ENCODE measurements around the gene USP9X. TPM values are rescaled to one million over a fixed set of nuclear protein-coding genes. Genes with fewer than 3 reads are reported as not detected.
"Not testable (repeated sequence)": the region's sequence is repeated elsewhere in the genome, so short reads cannot be mapped to it uniquely, and the experiment has no call there.

USP9X gene
- polyA plus RNA-seq, 3 donors: 8.9 to 23.7 (median 11.4) TPM

GRCh38 chrX:41110801-41111625, 25.8 kb downstream of the USP9X start:
- no peak overlapping the region for H3K27ac ChIP-seq (ENCODE audit: low read depth, low read length)
- 49 to 67% (median 52%) methylated on average over 7 of the region's 7 CpGs for WGBS, 3 donors

GRCh38 chrX:41115104-41115425, 29.8 kb downstream of the USP9X start:
- not testable (repeated sequence) for H3K27ac ChIP-seq (ENCODE audit: low read depth, low read length)
- 0 to 4% (median 1%) methylated on average over 3 to 4 of the region's 4 CpGs for WGBS, 3 donors

- WGBS, 3 donors: 7 to 59% (median 10%) methylated on average over 4 of the region's 4 CpGs
- H3K27ac ChIP-seq (ENCODE audit: low read depth, low read length): no peak overlapping the region
Measured at GRCh38 chrX:41116948-41117347, 31.7 kb downstream of the USP9X start.

GRCh38 chrX:41118156-41118555, 32.9 kb downstream of the USP9X start:
- no peak overlapping the region for H3K27ac ChIP-seq (ENCODE audit: low read depth, low read length)
- WGBS, 3 donors: 70 to 77% (median 77%) methylated on average over 5 of the region's 5 CpGs

GRCh38 chrX:41119803-41120202, 34.6 kb downstream of the USP9X start:
- WGBS, 3 donors: 73 to 92% (median 86%) methylated on average over 6 of the region's 6 CpGs
- no peak overlapping the region for H3K27ac ChIP-seq (ENCODE audit: low read depth, low read length)

GRCh38 chrX:41121766-41122165, 36.5 kb downstream of the USP9X start:
- no peak overlapping the region for H3K27ac ChIP-seq (ENCODE audit: low read depth, low read length)
- 97 to 100% (median 100%) methylated on average over 1 of the region's 1 CpG for WGBS, 3 donors

GRCh38 chrX:41122664-41123257, 37.5 kb downstream of the USP9X start:
- H3K27ac ChIP-seq (ENCODE audit: low read depth, low read length): no peak overlapping the region
- WGBS, 3 donors: 72 to 90% (median 80%) methylated on average over 6 to 7 of the region's 7 CpGs

GRCh38 chrX:41127477-41128192, 42.4 kb downstream of the USP9X start:
- H3K27ac ChIP-seq (ENCODE audit: low read depth, low read length): no peak overlapping the region

GRCh38 chrX:41128955-41129354, 43.7 kb downstream of the USP9X start:
- 93 to 96% (median 95%) methylated on average over 4 of the region's 4 CpGs for whole genome bisulfite sequencing, 3 donors
- no peak overlapping the region for H3K27ac ChIP-seq (ENCODE audit: low read depth, low read length)

More at GRCh38 chrX:41127477-41128192, 42.4 kb downstream of the USP9X start:
- WGBS, 3 donors: 9 to 58% (median 28%) methylated on average over 6 of the region's 6 CpGs

- WGBS, 3 donors: 90 to 96% (median 91%) methylated on average over 1 of the region's 1 CpG
- no peak overlapping the region for H3K27ac ChIP-seq (ENCODE audit: low read depth, low read length)
Measured at GRCh38 chrX:41131766-41132165, 46.5 kb downstream of the USP9X start.

- H3K27ac ChIP-seq (ENCODE audit: low read depth, low read length): no peak overlapping the region
- 93 to 98% (median 96%) methylated on average over 6 of the region's 6 CpGs for WGBS, 3 donors
Measured at GRCh38 chrX:41133551-41133950, 48.3 kb downstream of the USP9X start.

GRCh38 chrX:41137589-41137988, 52.3 kb downstream of the USP9X start:
- no peak overlapping the region for H3K27ac ChIP-seq (ENCODE audit: low read depth, low read length)

GRCh38 chrX:41142130-41142910, 57.1 kb downstream of the USP9X start:
- WGBS, 3 donors: 73 to 95% (median 85%) methylated on average over 5 of the region's 5 CpGs
- no peak overlapping the region for H3K27ac ChIP-seq (ENCODE audit: low read depth, low read length)

- WGBS, 3 donors: 34 to 77% (median 35%) methylated on average over 2 of the region's 2 CpGs
- no peak overlapping the region for H3K27ac ChIP-seq (ENCODE audit: low read depth, low read length)
Measured at GRCh38 chrX:41144873-41145272, 59.6 kb downstream of the USP9X start.

- 92 to 97% (median 94%) methylated on average over 2 of the region's 2 CpGs for WGBS, 3 donors
- no peak overlapping the region for H3K27ac ChIP-seq (ENCODE audit: low read depth, low read length)
Measured at GRCh38 chrX:41145920-41146608, 60.8 kb downstream of the USP9X start.

GRCh38 chrX:41148553-41148952, 63.3 kb downstream of the USP9X start:
- WGBS, 3 donors: 78 to 91% (median 88%) methylated on average over 4 of the region's 4 CpGs
- no peak overlapping the region for H3K27ac ChIP-seq (ENCODE audit: low read depth, low read length)

GRCh38 chrX:41150043-41150442, 64.8 kb downstream of the USP9X start:
- H3K27ac ChIP-seq (ENCODE audit: low read depth, low read length): no peak overlapping the region
- 81 to 88% (median 83%) methylated on average over 7 of the region's 7 CpGs for WGBS, 3 donors

GRCh38 chrX:41151726-41152125, 66.5 kb downstream of the USP9X start:
- not testable (repeated sequence) for H3K27ac ChIP-seq (ENCODE audit: low read depth, low read length)
- 89 to 96% (median 94%) methylated on average over 11 to 12 of the region's 12 CpGs for WGBS, 3 donors
